IMR-90 (cell line): ENCODE measurements around the gene ARID3C. TPM values are rescaled to one million over a fixed set of nuclear protein-coding genes. Genes with fewer than 3 reads are reported as not detected.
A peak's percentile ranks its signal among the peaks of the same experiment; 100 is the strongest.

Experiments used
- ATAC-seq: fragments of 200-7000 bp; cut with Tn5 transposase; 2 replicates; pipeline ENCODE4 v1.9.1; 2020; ENCODE audit warnings: low read depth, mild to moderate bottlenecking, moderate library complexity
- BruUV-seq: library from RNA; stranded (reverse); fragments of 400-500 nt; replicated peaks from 2 replicates; lab custom pipeline; 2021; lab: Mats Ljungman, UMichigan
- CTCF ChIA-PET: fragments of 300-600 bp; formaldehyde crosslinking; extraction: SDS; loops from one replicate; lab custom pipeline; 2021; ENCODE audit warnings: antibody characterized with exemption; lab: Yijun Ruan, JAX
- POLR2A ChIA-PET: fragments of 300-600 bp; sonication (Branson Sonifier 250); formaldehyde crosslinking; loops from one replicate; lab custom pipeline; 2022; ENCODE audit warnings: antibody characterized with exemption; ENCODE audit not compliant: unreplicated experiment; lab: Charles Lee
- DNase-seq: peaks from one replicate; pipeline ENCODE4 v3.0.0; 2013
- H2AFZ ChIP-seq: replicated peaks from 2 replicates; pipeline ENCODE3; 2013; ENCODE audit warnings: low read length, mild to moderate bottlenecking; ENCODE audit not compliant: poor library complexity
- H2AK5ac ChIP-seq: 2 replicates; pipeline ENCODE4 v1.6.1; 2013; ENCODE audit warnings: low read depth, low read length, inconsistent platforms
- H2AK9ac ChIP-seq: replicated peaks from 2 replicates; pipeline ENCODE3; 2013; ENCODE audit warnings: mild to moderate bottlenecking, low read depth, low read length, moderate library complexity; ENCODE audit not compliant: poor library complexity
- H2BK120ac ChIP-seq: 2 replicates; pipeline ENCODE4 v1.6.1; 2013; ENCODE audit warnings: low read depth, low read length, inconsistent platforms
- H2BK15ac ChIP-seq: 3 replicates; pipeline ENCODE4 v1.6.1; 2013; ENCODE audit warnings: low read depth, low read length, inconsistent platforms
- H2BK20ac ChIP-seq: 2 replicates; pipeline ENCODE4 v1.6.1; 2013; ENCODE audit warnings: low read depth, mild to moderate bottlenecking, inconsistent platforms, low read length, moderate library complexity
- H2BK5ac ChIP-seq: 2 replicates; pipeline ENCODE4 v1.6.1; 2013; ENCODE audit warnings: mild to moderate bottlenecking, low read depth, low read length, inconsistent platforms; ENCODE audit not compliant: poor library complexity, severe bottlenecking
- H3K14ac ChIP-seq: replicated peaks from 2 replicates; pipeline ENCODE4 v1.6.1; 2013; ENCODE audit warnings: low read depth, low read length, inconsistent platforms
- H3K18ac ChIP-seq: 2 replicates; pipeline ENCODE4 v1.6.1; 2013; ENCODE audit warnings: low read depth, low read length, control low read depth
- H3K23ac ChIP-seq: 2 replicates; pipeline ENCODE4 v1.6.1; 2013; ENCODE audit warnings: low read depth, low read length, inconsistent platforms
- H3K27ac ChIP-seq: 2 replicates; pipeline ENCODE4 v1.5.1; 2013; ENCODE audit warnings: mild to moderate bottlenecking, control low read depth, low read length; ENCODE audit not compliant: insufficient read depth
- H3K27me3 ChIP-seq: 2 replicates; pipeline ENCODE4 v1.6.1; 2013; ENCODE audit warnings: low read length; ENCODE audit not compliant: control insufficient read depth, insufficient read depth
- H3K36me3 ChIP-seq: 2 replicates; pipeline ENCODE4 v1.6.1; 2013; ENCODE audit warnings: low read length, mixed read lengths; ENCODE audit not compliant: control insufficient read depth, insufficient read depth
- H3K4ac ChIP-seq: 2 replicates; pipeline ENCODE4 v1.6.1; 2013; ENCODE audit warnings: low read depth, low read length, inconsistent platforms
- H3K4me1 ChIP-seq: 2 replicates; pipeline ENCODE4 v1.6.1; 2013; ENCODE audit warnings: low read length, mixed read lengths; ENCODE audit not compliant: control insufficient read depth, insufficient read depth
- H3K4me2 ChIP-seq: 2 replicates; pipeline ENCODE4 v1.6.1; 2013; ENCODE audit warnings: low read depth, mild to moderate bottlenecking, control low read depth, low read length, moderate library complexity
- H3K4me3 ChIP-seq: 2 replicates; pipeline ENCODE4 v1.5.1; 2013; ENCODE audit warnings: low read depth, mild to moderate bottlenecking, control low read depth, low read length, moderate library complexity; ENCODE audit not compliant: insufficient read depth
- H3K56ac ChIP-seq: 2 replicates; pipeline ENCODE4 v1.6.1; 2013; ENCODE audit warnings: low read length, inconsistent platforms; ENCODE audit not compliant: insufficient read depth; ENCODE audit errors: extremely low read depth
- H3K79me1 ChIP-seq, 2 experiments: 2 replicates each; pipeline ENCODE4 v1.6.1; 2013; ENCODE audit warnings: low read length in 2 of 2, inconsistent platforms in 1 of 2, low read depth in 1 of 2
- H3K9ac ChIP-seq: 2 replicates; pipeline ENCODE4 v1.6.1; 2013; ENCODE audit warnings: low read depth, low read length, control low read depth
- H3K9me1 ChIP-seq: 2 replicates; pipeline ENCODE4 v1.6.1; 2013; ENCODE audit warnings: low read length, inconsistent platforms; ENCODE audit not compliant: insufficient read depth
- H3K9me3 ChIP-seq: 2 replicates; pipeline ENCODE4 v1.6.1; 2013; ENCODE audit warnings: low read length; ENCODE audit not compliant: control insufficient read depth, insufficient read depth
- H4K20me1 ChIP-seq: 2 replicates; pipeline ENCODE4 v1.6.1; 2013; ENCODE audit warnings: low read length, inconsistent platforms; ENCODE audit not compliant: insufficient read depth
- H4K5ac ChIP-seq: 2 replicates; pipeline ENCODE4 v1.6.1; 2013; ENCODE audit warnings: mild to moderate bottlenecking, low read depth, low read length, control low read depth
- H4K8ac ChIP-seq, 2 experiments: 2 replicates each; pipeline ENCODE4 v1.6.1; 2013; ENCODE audit warnings: low read depth in 2 of 2, low read length in 2 of 2, control low read depth in 1 of 2, inconsistent platforms in 1 of 2
- H4K91ac ChIP-seq: 2 replicates; pipeline ENCODE4 v1.6.1; 2013; ENCODE audit warnings: low read depth, low read length, inconsistent platforms; ENCODE audit not compliant: insufficient read depth
- BHLHE40 ChIP-seq: fragments of 150-350 bp; IDR thresholded peaks from 2 replicates; pipeline ENCODE4 v1.6.1; 2016; ENCODE audit warnings: mild to moderate bottlenecking, low read depth, low read length
- CEBPB ChIP-seq: IDR thresholded peaks from 2 replicates; pipeline ENCODE4 v1.6.1; 2012; ENCODE audit warnings: low read depth, low read length, improper control_type of control experiment
- CHD1 ChIP-seq: IDR thresholded peaks from 2 replicates; pipeline ENCODE4 v1.6.1; 2012; ENCODE audit warnings: low read depth, low read length, improper control_type of control experiment
- FOS ChIP-seq: fragments of 150-350 bp; IDR thresholded peaks from 2 replicates; pipeline ENCODE4 v1.6.1; 2016; ENCODE audit warnings: low read depth, low read length
- MAFK ChIP-seq: IDR thresholded peaks from 2 replicates; pipeline ENCODE4 v1.6.1; 2012; ENCODE audit warnings: low read depth, low read length, improper control_type of control experiment
- MAZ ChIP-seq: IDR thresholded peaks from 2 replicates; pipeline ENCODE4 v1.6.1; 2012; ENCODE audit warnings: low read depth, mild to moderate bottlenecking, low read length, improper control_type of control experiment, moderate library complexity, borderline replicate concordance
- MXI1 ChIP-seq: IDR thresholded peaks from 2 replicates; pipeline ENCODE4 v1.6.1; 2012; ENCODE audit warnings: low read depth, mild to moderate bottlenecking, low read length, moderate library complexity, borderline replicate concordance
- NFE2L2 ChIP-seq: fragments of 150-350 bp; IDR thresholded peaks from 2 replicates; pipeline ENCODE4 v1.6.1; 2016; ENCODE audit warnings: low read depth, mild to moderate bottlenecking, low read length
- POLR2A ChIP-seq: IDR thresholded peaks from 2 replicates; pipeline ENCODE4 v1.6.1; 2012; ENCODE audit warnings: mild to moderate bottlenecking, low read depth, low read length
- RCOR1 ChIP-seq: IDR thresholded peaks from 2 replicates; pipeline ENCODE4 v1.6.1; 2012; ENCODE audit warnings: mild to moderate bottlenecking, low read length, improper control_type of control experiment; ENCODE audit not compliant: insufficient replicate concordance
- SMC3 ChIP-seq: fragments of 150-350 bp; IDR thresholded peaks from 2 replicates; pipeline ENCODE4 v1.6.1; 2016; ENCODE audit warnings: low read depth, mild to moderate bottlenecking, antibody characterized with exemption, low read length, moderate library complexity
- WGBS, 2 experiments: methylation state at CpG; one replicate each; pipeline versions ENCODE4 v1.1.5 to v1.1.7; 2013; ENCODE audit warnings: missing lambda C conversion rate in 2 of 2; ENCODE audit not compliant: insufficient read length in 1 of 2; ENCODE audit errors: extremely low coverage in 2 of 2; 5-methylcytosine and 5-hydroxymethylcytosine counted together
- dilution Hi-C: fragments of 300-500 bp; cut with HindIII; formaldehyde crosslinking; loops from one replicate; pipeline ENCODE4 v1.14.3; 2018; ENCODE audit warnings: low sequenced_read_pairs; ENCODE audit not compliant: unreplicated experiment
- in situ Hi-C: fragments of 300-500 bp; cut with MboI; formaldehyde crosslinking; loops from 3 replicates; pipeline ENCODE4 v1.14.3; 2019; ENCODE audit warnings: low sequenced_read_pairs, inconsistent platforms, mixed read lengths
- intact Hi-C: fragments of 100-400 bp; cut with micrococcal nuclease; formaldehyde crosslinking; loops from 2 replicates; pipeline ENCODE4 v1.10.0; 2022
- polyA plus RNA-seq, 3 experiments: library from polyadenylated mRNA; depleted of rRNA; stranded (reverse); fragments of >200 nt; gene quantifications; 2 replicates each; pipeline ENCODE4 v1.2.3, GENCODE V29; 2012; ENCODE audit warnings: low replicate concordance in 1 of 3
- total RNA-seq: library from RNA; depleted of rRNA; stranded (reverse); fragments of >200 nt; gene quantifications from 2 replicates; pipeline ENCODE4 v1.2.3, GENCODE V29; 2012
- TF ChIP-seq, protein P1 (sequence below): fragments of 150-350 bp; IDR thresholded peaks from 2 replicates; pipeline ENCODE4 v1.6.1; 2016; ENCODE audit warnings: low read depth, mild to moderate bottlenecking, low read length, moderate library complexity, borderline replicate concordance
- TF ChIP-seq, protein P2 (sequence below): conservative IDR thresholded peaks from 2 replicates; pipeline ENCODE4 v1.5.1; 2012; ENCODE audit warnings: mild to moderate bottlenecking, low read depth, low read length, improper control_type of control experiment
- TF ChIP-seq, protein P3 (sequence below): fragments of 150-350 bp; IDR thresholded peaks from 2 replicates; pipeline ENCODE4 v1.6.1; 2017; ENCODE audit warnings: mild to moderate bottlenecking, antibody characterized with exemption, low read length, low read depth

ARID3C gene
- total and polyA plus RNA-seq, 2 of the 4 experiments (the other 2 are of a cell fraction), result 0.07 TPM; not detected in 1

DNA sequence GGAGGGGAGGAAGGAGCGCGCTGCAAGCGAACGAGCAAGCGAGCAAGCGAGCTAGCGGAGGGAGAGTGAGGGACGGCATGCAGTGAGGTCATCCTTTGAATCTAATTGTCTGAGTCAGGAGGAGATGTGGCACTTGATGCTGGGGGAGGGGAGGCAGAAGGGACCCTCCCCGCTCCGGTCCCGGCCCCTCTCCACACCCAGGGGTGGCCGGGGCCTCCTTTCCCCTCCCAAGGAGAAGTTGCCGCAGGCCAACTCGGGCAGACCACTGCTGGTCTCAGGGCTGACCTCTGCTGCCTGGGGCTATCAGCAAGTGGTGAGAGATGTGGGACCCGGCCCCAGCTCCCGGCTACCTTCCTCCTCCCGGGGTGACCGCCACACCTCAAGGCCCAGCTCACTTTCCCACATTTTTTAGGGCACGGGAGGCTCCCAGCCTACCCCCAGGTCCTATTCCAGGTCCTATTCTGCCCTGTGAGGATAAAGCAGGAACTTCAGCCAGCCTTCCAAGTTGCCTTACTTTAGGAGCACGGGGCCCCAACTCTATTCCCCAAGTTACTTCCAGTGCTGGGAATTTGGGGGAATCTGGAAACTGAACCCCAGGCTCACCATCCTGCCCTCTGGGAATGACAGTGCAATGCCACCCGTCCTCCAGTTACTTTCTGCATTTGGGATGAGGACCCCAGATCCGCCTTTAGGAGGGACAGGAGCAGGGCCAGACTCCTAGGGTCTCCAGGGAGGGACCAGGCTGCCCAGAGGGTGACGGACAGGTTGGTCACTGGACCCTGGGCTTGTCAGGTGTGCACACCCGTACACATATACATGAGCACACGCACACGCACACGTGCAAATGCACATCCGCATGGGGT lies 50.4 kb downstream of the ARID3C start:
- H3K27ac ChIP-seq, result no peak overlapping the region
- H3K27me3 ChIP-seq, result peaks cover 90% of the 10 kb centered on the region
- H4K91ac ChIP-seq, result no peak overlapping the region
- 2% methylated on average over 6 of the region's 28 CpGs; no CpG with 5 or more reads in 1 of the 2 experiments for WGBS, 2 experiments
- H3K79me1 ChIP-seq, result no peaks in the 10 kb centered on the region
- H2BK20ac ChIP-seq, result no peak overlapping the region
- no peaks in the 10 kb centered on the region for H3K4me1 ChIP-seq
- POLR2A ChIA-PET, result interaction anchor here (0.5 kb wide), 1 partner anchor 413 kb away, joined by 7 read pairs; no protein-coding TSS in a partner anchor
- no peak overlapping the region for H2AK5ac ChIP-seq
- no peak overlapping the region for H3K14ac ChIP-seq
- peak overlapping the region; percentile 24 for H2AK9ac ChIP-seq
- H3K4me2 ChIP-seq, result no peak overlapping the region
- no TSS peak for BruUV-seq
- no peak overlapping the region for H3K4ac ChIP-seq
- CTCF ChIA-PET, result interaction anchor here (2.0 to 3.0 kb wide), 2 partner anchors 13 to 30 kb away, joined by 6 to 8 read pairs; no protein-coding TSS in a partner anchor
- H4K20me1 ChIP-seq, result no peaks in the 10 kb centered on the region
- in situ Hi-C loops, result no loop called here
- TF ChIP-seq, protein P1, sequence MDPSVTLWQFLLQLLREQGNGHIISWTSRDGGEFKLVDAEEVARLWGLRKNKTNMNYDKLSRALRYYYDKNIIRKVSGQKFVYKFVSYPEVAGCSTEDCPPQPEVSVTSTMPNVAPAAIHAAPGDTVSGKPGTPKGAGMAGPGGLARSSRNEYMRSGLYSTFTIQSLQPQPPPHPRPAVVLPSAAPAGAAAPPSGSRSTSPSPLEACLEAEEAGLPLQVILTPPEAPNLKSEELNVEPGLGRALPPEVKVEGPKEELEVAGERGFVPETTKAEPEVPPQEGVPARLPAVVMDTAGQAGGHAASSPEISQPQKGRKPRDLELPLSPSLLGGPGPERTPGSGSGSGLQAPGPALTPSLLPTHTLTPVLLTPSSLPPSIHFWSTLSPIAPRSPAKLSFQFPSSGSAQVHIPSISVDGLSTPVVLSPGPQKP, result no peak
- TF ChIP-seq, protein P2, sequence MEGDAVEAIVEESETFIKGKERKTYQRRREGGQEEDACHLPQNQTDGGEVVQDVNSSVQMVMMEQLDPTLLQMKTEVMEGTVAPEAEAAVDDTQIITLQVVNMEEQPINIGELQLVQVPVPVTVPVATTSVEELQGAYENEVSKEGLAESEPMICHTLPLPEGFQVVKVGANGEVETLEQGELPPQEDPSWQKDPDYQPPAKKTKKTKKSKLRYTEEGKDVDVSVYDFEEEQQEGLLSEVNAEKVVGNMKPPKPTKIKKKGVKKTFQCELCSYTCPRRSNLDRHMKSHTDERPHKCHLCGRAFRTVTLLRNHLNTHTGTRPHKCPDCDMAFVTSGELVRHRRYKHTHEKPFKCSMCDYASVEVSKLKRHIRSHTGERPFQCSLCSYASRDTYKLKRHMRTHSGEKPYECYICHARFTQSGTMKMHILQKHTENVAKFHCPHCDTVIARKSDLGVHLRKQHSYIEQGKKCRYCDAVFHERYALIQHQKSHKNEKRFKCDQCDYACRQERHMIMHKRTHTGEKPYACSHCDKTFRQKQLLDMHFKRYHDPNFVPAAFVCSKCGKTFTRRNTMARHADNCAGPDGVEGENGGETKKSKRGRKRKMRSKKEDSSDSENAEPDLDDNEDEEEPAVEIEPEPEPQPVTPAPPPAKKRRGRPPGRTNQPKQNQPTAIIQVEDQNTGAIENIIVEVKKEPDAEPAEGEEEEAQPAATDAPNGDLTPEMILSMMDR, result no peak
- no peak for TF ChIP-seq SMC3
- TF ChIP-seq RCOR1, result no peak
- no peak for TF ChIP-seq POLR2A
- TF ChIP-seq BHLHE40, result no peak
- TF ChIP-seq, protein P3, sequence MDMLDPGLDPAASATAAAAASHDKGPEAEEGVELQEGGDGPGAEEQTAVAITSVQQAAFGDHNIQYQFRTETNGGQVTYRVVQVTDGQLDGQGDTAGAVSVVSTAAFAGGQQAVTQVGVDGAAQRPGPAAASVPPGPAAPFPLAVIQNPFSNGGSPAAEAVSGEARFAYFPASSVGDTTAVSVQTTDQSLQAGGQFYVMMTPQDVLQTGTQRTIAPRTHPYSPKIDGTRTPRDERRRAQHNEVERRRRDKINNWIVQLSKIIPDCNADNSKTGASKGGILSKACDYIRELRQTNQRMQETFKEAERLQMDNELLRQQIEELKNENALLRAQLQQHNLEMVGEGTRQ, result no peak
- TF ChIP-seq CEBPB, result no peak
- no peak for TF ChIP-seq MAFK
- TF ChIP-seq MAZ, result no peak
- no peak for TF ChIP-seq CHD1
- no peak for TF ChIP-seq NFE2L2
- no peak for TF ChIP-seq FOS
- no peak for TF ChIP-seq MXI1
- H3K23ac ChIP-seq, result no peak overlapping the region
- ATAC-seq, result peak; percentile 78
- H2AFZ ChIP-seq, result no peak overlapping the region
- dilution Hi-C loops, result no loop called here
- no peak overlapping the region for H3K9ac ChIP-seq
- no peak overlapping the region for H4K8ac ChIP-seq
- H3K4me3 ChIP-seq, result no peak overlapping the region
- intact Hi-C loops, result no loop called here
- H3K9me1 ChIP-seq, result no peaks in the 10 kb centered on the region; the same call in 1 of the 2 replicates
- no peaks in the 10 kb centered on the region for H3K9me3 ChIP-seq
- no peak overlapping the region for H4K5ac ChIP-seq
- H3K36me3 ChIP-seq, result no peaks in the 10 kb centered on the region
- H2BK15ac ChIP-seq, result no peak overlapping the region
- H3K18ac ChIP-seq, result no peak overlapping the region
- H2BK5ac ChIP-seq, result no peak overlapping the region
- no peak overlapping the region for H2BK120ac ChIP-seq
- no peak overlapping the region for H3K56ac ChIP-seq
- DNase-seq, result peak; percentile 63
